Measurements from ENCODE around the gene MYH15.

DNA sequence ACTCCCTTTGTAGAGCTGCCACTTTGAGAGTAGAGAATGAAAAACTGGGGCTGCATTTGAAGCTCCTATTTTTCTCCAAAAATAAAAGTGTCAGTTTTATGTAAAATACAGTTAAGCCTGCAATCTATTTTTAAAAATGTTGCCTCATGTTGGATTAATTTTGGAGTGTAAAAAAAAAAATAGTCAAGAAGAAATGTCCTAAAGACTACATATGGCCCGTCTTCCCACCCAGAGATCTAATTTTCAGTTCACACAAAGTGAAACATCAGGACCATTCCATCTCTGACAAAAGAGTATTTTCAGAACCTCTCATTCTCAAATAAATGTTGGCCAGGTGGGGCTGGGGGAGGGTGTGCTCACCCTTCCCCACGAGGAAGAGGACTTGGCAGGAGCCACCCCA, 151.4 kb downstream of the MYH15 start:
- TF ChIP-seq, protein P1, sequence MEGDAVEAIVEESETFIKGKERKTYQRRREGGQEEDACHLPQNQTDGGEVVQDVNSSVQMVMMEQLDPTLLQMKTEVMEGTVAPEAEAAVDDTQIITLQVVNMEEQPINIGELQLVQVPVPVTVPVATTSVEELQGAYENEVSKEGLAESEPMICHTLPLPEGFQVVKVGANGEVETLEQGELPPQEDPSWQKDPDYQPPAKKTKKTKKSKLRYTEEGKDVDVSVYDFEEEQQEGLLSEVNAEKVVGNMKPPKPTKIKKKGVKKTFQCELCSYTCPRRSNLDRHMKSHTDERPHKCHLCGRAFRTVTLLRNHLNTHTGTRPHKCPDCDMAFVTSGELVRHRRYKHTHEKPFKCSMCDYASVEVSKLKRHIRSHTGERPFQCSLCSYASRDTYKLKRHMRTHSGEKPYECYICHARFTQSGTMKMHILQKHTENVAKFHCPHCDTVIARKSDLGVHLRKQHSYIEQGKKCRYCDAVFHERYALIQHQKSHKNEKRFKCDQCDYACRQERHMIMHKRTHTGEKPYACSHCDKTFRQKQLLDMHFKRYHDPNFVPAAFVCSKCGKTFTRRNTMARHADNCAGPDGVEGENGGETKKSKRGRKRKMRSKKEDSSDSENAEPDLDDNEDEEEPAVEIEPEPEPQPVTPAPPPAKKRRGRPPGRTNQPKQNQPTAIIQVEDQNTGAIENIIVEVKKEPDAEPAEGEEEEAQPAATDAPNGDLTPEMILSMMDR (IDR thresholded peaks at IDR 0.05; ENCODE audit: low read depth, low read length, missing input control), result no peak
- TF ChIP-seq RAD21 (IDR thresholded peaks at IDR 0.05) (no peak), YY1 (IDR thresholded peaks at IDR 0.05) (no peak), ZBTB33 (IDR thresholded peaks at IDR 0.05) (no peak), MAX (IDR thresholded peaks at IDR 0.05) (no peak), JUND (IDR thresholded peaks at IDR 0.05) (no peak), EGR1 (IDR thresholded peaks at IDR 0.05; ENCODE audit: low read depth in 2 of 2) (no peak), TAF1 (conservative IDR thresholded peaks at IDR 0.05) (no peak), ATF3 (IDR thresholded peaks at IDR 0.05) (no peak)
- TF ChIP-seq, protein P2, sequence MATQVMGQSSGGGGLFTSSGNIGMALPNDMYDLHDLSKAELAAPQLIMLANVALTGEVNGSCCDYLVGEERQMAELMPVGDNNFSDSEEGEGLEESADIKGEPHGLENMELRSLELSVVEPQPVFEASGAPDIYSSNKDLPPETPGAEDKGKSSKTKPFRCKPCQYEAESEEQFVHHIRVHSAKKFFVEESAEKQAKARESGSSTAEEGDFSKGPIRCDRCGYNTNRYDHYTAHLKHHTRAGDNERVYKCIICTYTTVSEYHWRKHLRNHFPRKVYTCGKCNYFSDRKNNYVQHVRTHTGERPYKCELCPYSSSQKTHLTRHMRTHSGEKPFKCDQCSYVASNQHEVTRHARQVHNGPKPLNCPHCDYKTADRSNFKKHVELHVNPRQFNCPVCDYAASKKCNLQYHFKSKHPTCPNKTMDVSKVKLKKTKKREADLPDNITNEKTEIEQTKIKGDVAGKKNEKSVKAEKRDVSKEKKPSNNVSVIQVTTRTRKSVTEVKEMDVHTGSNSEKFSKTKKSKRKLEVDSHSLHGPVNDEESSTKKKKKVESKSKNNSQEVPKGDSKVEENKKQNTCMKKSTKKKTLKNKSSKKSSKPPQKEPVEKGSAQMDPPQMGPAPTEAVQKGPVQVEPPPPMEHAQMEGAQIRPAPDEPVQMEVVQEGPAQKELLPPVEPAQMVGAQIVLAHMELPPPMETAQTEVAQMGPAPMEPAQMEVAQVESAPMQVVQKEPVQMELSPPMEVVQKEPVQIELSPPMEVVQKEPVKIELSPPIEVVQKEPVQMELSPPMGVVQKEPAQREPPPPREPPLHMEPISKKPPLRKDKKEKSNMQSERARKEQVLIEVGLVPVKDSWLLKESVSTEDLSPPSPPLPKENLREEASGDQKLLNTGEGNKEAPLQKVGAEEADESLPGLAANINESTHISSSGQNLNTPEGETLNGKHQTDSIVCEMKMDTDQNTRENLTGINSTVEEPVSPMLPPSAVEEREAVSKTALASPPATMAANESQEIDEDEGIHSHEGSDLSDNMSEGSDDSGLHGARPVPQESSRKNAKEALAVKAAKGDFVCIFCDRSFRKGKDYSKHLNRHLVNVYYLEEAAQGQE (IDR thresholded peaks at IDR 0.05), result no peak

Data from liver (tissue), 3 donors.